HG03139 (cell line): ENCODE data around the gene PSG2.
"Not testable (repeated sequence)": the region's sequence is repeated elsewhere in the genome, so short reads cannot be mapped to it uniquely, and the experiment has no call there.

Experiments used
- ATAC-seq: cut with Tn5 transposase; IDR thresholded peaks from one replicate; pipeline ENCODE4 v1.9.1; 2021; ENCODE audit not compliant: unreplicated experiment

PSG2 gene

GRCh38 chr19:43082601-43083000 lies at the start of gene PSG2:
Gene PSG2, minus strand, starts transcription at chr19:43082701. Its CDS starts 132 bp downstream, at chr19:43082569.
- ATAC-seq = not testable (repeated sequence)

DNA sequence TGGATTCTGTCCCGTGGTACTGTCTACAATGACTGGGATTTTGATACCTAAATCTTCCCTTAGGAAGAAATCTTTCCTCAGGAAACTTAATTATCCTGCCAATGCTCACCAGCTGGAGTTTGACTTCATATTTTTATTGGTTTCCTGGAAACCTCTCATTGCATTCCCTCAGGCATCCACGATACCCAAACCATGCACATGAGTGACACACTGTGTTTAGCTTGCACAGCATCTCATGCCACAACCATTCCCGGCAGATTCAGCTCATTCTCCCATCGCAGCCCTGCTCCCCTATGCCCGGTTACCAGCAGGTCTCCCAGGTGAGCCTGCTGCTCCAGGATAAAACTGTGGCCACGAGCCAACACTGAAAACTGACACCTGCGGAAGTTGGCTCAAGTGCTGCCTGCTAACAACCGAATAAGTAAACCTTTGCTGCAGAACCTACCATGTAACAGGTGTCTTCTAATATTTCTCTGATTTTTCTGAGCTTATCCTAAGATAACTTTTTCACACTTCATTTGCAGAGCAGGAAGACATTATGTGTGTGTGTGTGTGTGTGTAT lies 48.9 kb upstream of the PSG2 start:
- not testable (repeated sequence) for ATAC-seq

- ATAC-seq = not testable (repeated sequence)
Measured at GRCh38 chr19:43129197-43129596, 46.7 kb upstream of the PSG2 start.

DNA sequence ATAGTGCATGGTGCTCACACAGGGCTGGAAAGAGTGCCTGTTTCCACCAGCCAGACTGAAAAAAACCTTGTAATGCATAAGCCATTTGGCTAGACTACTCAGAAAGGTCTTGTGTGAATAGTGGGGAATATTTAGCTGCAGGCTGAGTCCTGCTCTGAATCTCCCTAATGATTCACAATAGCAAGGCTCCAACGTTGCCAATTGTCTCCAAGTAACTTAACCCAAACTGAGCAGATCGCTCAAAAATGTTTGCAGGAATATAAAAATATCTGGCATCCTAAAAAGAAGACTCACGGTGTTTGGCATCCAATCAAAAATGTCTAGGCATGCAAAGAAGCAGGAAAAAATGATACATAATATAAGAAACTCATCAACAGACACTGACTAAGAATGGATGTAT lies 44.8 kb upstream of the PSG2 start:
- not testable (repeated sequence) for ATAC-seq

GRCh38 chr19:43126720-43127119 lies 44.2 kb upstream of the PSG2 start:
- no peak for ATAC-seq

DNA sequence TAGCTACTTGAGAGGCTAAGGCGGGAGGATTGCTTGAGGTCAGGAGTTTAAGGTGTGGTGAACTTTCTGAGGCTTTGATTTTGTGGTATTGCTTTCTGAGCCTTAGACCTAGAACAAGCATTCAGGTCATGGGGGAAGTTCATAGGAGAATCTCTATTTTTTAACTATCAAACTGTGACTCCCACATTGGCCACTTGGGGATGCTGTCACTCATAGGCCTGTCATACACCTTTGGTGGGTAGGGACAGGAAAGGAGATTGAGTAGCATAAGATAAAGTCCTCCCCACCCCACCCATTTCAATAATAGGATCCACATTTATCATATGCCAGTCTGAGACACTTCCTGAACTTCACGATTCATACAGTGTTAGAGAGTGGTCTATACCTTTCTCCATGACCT lies 41.9 kb upstream of the PSG2 start:
- ATAC-seq = no peak

GRCh38 chr19:43120433-43121026 lies 38.0 kb upstream of the PSG2 start:
- not testable (repeated sequence) for ATAC-seq

DNA sequence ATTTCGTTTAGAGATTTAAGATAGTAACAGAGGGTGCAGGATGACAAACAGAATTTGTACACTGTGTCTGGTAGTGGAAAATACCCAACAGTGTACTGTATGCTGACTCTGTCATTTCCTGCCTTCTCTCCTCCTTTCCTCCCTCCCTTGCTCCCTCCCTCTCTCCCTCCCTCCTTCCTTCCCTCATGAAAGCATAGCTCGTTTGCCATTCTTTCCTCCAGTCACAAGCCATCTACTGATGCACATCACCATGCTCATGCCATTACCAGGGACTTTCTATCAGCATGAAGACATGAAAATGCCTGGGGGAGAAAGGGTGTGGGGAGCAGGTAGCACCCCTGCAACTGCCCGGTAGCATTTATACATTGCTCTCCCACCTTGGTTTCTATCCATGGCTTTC lies 37.0 kb upstream of the PSG2 start:
- not testable (repeated sequence) for ATAC-seq

DNA sequence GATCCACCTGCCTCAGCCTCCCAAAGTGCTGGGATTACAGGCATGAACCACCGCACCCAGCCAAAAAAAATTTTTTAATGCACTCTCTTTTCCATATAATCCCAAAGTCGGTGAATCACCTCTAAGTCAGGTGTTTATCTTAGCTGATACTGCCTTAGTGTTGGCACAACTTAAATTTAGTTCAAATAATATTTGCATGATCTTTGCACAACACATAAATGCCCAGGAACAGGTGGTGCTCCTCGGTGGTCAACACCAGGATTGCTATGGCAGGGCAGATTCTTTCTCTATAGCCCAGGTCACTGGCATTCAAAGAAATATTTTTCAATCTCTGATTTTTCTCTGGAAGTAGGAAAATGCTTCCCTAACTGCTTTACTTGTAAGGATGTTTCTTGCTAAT lies 33.9 kb upstream of the PSG2 start:
- ATAC-seq = not testable (repeated sequence)

DNA sequence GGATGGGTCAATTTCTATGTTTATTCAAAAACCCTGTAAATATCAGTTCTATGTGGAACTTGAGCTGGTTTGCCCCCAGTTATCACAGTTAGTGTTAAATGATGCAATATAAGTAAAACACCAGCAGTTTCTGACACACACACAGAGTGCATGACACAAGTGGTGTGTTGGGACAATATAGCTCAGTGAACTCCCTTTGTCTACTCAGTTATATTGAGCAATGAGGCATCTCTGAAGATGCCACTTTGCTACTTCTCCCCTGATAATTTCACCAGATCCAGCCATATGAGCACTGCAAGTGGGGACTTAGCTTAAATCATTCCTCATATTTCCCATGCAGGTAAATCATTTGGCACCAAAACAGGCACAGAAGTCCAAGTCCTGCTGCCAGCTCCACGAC lies 33.0 kb upstream of the PSG2 start:
- ATAC-seq = not testable (repeated sequence)

DNA sequence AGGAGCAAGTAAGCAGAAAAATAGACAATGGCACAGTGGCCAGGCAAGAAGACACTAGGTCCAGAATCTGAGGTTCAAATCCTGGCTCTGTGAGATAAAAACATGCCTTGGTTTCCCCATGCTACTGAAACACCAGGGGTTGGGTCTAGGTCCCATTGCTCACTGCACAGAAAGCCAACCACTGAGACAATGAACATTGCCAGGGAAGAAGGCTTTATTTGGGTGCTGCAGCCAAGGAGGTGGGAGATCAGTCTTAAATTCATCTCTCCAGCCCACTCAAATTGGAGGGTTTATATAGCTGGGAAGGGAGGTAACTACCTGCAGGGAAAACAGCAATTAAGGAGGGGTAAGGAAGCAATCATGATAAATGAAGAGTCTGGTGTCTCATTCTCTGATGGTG lies 32.6 kb upstream of the PSG2 start:
- ATAC-seq = not testable (repeated sequence)

DNA sequence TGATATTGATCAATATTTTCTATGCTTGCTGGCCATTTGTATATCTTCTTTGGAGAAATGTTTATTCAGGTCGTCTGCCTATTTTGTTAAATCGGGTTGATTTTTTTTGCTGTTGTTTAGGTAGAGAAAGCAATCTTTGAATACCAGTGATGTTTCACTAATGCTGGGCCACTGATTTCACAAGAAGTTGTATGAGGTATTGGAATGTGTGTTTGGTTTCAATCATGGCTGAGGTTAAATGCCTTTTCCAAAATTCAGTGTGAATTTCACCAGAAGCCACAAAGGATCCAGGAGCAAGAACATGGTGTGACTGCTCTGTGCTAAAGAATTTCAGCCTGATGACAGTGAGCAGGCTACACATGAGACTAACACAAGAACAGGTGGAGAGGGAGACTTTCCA lies 32.1 kb upstream of the PSG2 start:
- not testable (repeated sequence) for ATAC-seq

- ATAC-seq = not testable (repeated sequence)
Measured at GRCh38 chr19:43107401-43107800, 24.9 kb upstream of the PSG2 start.

GRCh38 chr19:43105496-43105895 lies 23.0 kb upstream of the PSG2 start:
- no peak for ATAC-seq

DNA sequence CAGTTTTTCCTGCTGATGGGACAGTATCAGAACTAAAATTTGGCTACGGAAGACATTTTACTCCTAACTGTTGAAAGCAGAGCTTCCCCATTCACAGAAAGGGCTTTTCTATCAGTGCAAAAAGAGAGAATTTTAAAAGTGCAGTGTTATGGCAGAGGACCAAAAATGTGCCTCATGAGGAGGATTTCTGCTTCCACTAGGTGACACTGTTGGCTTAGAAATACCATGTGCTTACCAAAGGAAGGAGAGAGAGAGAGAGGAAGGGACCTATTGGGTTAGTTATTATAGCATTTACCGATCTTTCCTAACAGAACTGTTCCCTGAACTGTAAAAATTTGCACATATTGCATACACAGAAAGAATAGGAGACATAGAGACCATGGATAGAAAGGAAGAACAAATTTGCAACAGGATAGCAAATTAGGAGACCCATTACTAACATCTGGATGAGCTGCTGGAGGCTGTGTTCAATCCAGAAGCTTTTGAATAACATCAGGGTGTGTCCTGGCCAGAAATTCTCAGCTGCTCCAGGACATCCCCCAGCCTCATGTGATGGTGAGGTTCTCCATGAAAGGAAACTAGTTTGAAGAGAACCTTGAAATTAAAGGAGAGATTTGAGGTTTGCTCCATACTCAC lies 21.8 kb upstream of the PSG2 start:
- ATAC-seq = not testable (repeated sequence)

GRCh38 chr19:43101950-43102349 lies 19.4 kb upstream of the PSG2 start:
- no peak for ATAC-seq

GRCh38 chr19:43098416-43098815 lies 15.9 kb upstream of the PSG2 start:
- ATAC-seq = not testable (repeated sequence)

DNA sequence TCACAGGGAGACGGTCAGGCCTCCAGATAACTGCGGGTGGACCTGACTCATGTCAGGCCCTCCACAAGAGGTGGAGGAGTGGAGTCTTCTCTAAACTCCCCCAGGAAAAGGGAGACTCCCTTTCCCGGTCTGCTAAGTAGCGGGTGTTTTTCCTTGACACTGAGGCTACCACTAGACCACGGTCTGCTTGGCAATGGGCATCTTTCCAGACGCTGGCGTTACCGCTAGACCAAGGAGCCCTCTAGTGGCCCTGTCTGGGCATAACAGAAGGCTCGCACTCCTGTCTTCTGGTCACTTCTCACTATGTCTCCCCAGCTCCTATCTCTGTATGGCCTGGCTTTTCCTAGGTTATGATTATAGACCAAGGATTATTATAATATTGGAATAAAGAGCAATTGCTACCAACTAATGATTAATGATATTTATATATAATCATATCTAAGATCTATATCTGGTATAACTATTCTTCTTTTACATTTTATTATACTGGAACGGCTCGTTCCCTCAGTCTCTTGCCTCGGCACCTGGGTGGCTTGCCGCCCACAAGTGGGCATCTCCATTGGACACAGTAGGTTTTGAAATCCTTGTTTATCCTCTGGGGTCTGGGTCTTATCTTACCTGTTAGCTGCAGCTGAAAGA lies 5.3 kb upstream of the PSG2 start:
- ATAC-seq = not testable (repeated sequence)

DNA sequence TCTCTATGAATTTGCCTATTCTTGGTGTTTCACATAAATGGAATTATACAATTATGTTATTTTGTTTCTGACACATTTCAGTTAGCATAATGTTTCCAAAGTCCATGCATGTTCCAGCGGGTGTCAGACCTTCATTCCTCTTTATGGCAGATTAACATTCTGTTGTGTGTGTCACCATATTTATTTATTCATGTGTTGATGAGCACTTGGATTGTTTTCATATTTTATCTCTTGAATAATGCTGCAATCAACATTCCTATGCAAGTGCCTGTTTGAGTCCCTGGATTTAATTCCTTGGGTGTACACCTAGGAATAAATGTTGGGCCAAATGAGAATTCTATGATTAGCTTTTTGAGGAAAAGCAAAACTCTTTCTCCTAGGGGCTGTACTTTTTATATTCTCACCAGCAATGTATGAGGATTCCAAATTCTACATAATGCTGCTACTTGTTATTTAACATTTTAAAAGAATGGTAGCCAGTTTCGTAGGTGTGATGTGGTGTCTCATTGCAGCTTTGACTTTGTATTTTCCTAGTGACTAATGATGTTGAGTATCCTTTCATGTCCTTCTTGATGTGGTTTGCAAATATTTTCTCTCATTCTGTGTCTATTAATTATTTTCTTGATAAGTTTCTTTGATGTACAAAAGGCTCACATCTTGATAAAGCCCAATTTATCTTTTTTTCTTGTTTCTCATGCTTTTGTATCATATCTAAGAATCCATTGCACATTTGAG lies 3.5 kb upstream of the PSG2 start:
- ATAC-seq = not testable (repeated sequence)

DNA sequence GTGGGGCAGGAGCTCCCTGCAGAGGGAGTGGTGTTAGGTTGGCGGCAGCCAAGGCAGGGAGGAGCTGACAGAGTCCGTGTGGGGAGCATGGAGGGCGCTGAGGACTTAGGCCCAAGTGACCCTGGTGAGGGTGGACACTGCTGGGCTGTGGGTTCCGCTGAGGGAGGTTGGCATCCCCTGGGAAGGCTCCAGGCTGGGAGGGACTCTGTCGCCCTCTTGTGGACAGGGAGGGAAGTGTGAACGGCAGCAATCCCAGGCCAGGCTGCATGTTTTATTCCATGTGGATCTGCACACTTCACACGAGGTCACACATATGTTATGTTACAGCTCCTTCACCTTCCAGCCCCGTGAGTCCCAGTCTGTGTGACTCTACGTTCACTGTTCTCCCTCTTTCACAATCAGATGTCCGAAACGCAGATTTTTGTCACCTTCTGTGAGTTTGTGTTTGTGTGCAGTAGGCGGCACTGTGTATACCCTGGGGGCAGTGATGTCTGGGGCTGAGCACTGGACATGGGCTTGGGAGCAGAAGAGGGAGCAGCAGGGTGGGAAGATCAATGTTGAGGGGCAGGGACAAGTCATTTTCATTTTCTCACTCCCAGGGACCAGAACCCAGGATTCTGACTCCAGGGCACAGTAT lies 1.8 kb upstream of the PSG2 start:
- ATAC-seq = not testable (repeated sequence)

DNA sequence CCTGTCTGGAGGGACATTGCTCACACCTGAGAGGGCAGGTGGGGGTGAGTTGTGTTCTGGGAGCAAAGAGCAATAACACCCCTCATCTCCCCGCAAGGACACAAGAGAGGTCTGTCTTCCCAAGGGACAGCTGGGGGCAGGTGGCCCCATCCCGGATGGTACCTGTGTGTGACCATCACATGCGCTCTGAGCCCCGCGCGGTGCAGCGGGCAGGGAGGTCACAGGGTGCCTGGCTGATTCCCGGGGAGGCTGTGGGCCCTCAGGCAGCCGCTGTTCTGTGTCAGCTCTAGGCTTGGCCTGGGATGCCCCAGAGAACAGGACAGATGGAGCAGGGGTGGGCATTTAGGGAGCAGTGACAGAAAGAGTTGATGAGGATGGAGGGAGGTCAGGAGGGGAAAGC lies 1.2 kb upstream of the PSG2 start:
- not testable (repeated sequence) for ATAC-seq
